OCI-LY3 (cell line): ENCODE results near the gene IL1RN.

Experiments
- H2AFZ ChIP-seq: fragments of 200-600, 300-600 bp; shearing (Covaris generic); 2 replicates; pipeline ENCODE4 v1.6.0; 2014; ENCODE audit warnings: antibody characterized with exemption, low read depth, low read length
- H3K27ac ChIP-seq: fragments of 200-600, 300-600 bp; sonication (generic); 2 replicates; pipeline ENCODE4 v1.5.1; 2014; ENCODE audit warnings: mild to moderate bottlenecking, low read length, moderate library complexity, mixed read lengths
- H3K27me3 ChIP-seq: fragments of 200-600, 300-600 bp; sonication (generic); 2 replicates; pipeline ENCODE4 v1.6.1; 2014; ENCODE audit warnings: low read depth, low read length, mixed read lengths
- H3K36me3 ChIP-seq: fragments of 200-600, 300-600 bp; sonication (generic); replicated peaks from 2 replicates; pipeline ENCODE3; 2014; ENCODE audit warnings: low read depth, low read length, mixed read lengths
- H3K4me1 ChIP-seq: fragments of 300-600, 200-600 bp; sonication (generic); 2 replicates; pipeline ENCODE4 v1.6.1; 2014; ENCODE audit warnings: low read length, mixed read lengths
- H3K4me2 ChIP-seq: fragments of 200-600, 300-600 bp; sonication (generic); 2 replicates; pipeline ENCODE4 v1.6.1; 2014; ENCODE audit warnings: low read length, mixed read lengths
- H3K4me3 ChIP-seq: fragments of 300-600, 200-600 bp; sonication (generic); 2 replicates; pipeline ENCODE4 v1.5.1; 2014; ENCODE audit warnings: antibody characterized with exemption, mild to moderate bottlenecking, low read length, moderate library complexity
- H3K79me2 ChIP-seq: fragments of 300-600, 200-600 bp; shearing (Covaris generic); 2 replicates; pipeline ENCODE4 v1.6.1; 2014; ENCODE audit warnings: mild to moderate bottlenecking, low read length, mixed read lengths
- H3K9ac ChIP-seq: fragments of 300-600, 200-600 bp; shearing (Covaris generic); 2 replicates; pipeline ENCODE4 v1.6.0; 2014; ENCODE audit warnings: mild to moderate bottlenecking, low read length, moderate library complexity
- H3K9me3 ChIP-seq: fragments of 200-600, 300-600 bp; shearing (Covaris generic); 2 replicates; pipeline ENCODE4 v1.6.1; 2014; ENCODE audit warnings: low read length, mixed read lengths; ENCODE audit not compliant: insufficient read depth
- H4K20me1 ChIP-seq: fragments of 200-600, 300-600 bp; sonication (generic); 2 replicates; pipeline ENCODE4 v1.6.1; 2016; ENCODE audit warnings: low read length, mixed read lengths; ENCODE audit not compliant: insufficient read depth
- EZH2phosphoT487 ChIP-seq: fragments of 200-600 bp; shearing (Covaris generic); IDR thresholded peaks from 2 replicates; pipeline ENCODE4 v1.6.1; 2018; ENCODE audit warnings: antibody characterized with exemption, mixed run types, low read depth
- TF ChIP-seq, protein P1 (sequence below): fragments of 200-600, 300-600 bp; sonication (generic); IDR thresholded peaks from 2 replicates; pipeline ENCODE4 v1.5.1; 2014; ENCODE audit warnings: antibody characterized with exemption, low read length, low read depth

Gene IL1RN

DNA sequence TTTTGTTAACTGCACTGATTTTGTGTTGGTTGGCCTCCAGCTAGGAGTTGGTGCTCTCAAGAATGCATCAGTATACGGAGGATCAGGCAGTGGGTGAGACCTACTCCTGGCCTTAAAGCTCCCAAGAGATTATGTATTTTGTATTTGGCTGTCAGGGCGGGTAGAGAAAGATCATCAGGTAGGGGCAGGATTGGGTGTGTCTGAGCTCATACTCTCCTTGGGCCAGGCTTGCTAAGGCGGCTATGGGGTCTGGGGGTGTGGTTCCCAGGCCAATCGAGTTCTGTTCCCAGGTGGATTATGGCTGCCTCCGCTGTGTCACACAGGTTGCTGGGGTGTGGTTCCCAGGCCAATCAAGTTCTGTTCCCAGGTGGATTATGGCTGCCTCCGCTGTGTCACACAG is 28.9 kb upstream of the IL1RN start:
- H3K4me2 ChIP-seq = no peak overlapping the region
- TF ChIP-seq EZH2phosphoT487 = no peak
- TF ChIP-seq, protein P1, sequence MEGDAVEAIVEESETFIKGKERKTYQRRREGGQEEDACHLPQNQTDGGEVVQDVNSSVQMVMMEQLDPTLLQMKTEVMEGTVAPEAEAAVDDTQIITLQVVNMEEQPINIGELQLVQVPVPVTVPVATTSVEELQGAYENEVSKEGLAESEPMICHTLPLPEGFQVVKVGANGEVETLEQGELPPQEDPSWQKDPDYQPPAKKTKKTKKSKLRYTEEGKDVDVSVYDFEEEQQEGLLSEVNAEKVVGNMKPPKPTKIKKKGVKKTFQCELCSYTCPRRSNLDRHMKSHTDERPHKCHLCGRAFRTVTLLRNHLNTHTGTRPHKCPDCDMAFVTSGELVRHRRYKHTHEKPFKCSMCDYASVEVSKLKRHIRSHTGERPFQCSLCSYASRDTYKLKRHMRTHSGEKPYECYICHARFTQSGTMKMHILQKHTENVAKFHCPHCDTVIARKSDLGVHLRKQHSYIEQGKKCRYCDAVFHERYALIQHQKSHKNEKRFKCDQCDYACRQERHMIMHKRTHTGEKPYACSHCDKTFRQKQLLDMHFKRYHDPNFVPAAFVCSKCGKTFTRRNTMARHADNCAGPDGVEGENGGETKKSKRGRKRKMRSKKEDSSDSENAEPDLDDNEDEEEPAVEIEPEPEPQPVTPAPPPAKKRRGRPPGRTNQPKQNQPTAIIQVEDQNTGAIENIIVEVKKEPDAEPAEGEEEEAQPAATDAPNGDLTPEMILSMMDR = no peak
- H4K20me1 ChIP-seq = no peaks in the 10 kb centered on the region
- no peak overlapping the region for H3K4me3 ChIP-seq
- no peak overlapping the region for H3K27ac ChIP-seq
- H3K4me1 ChIP-seq = no peaks in the 10 kb centered on the region
- no peaks in the 10 kb centered on the region for H3K36me3 ChIP-seq
- H2AFZ ChIP-seq = no peak overlapping the region
- H3K9me3 ChIP-seq = no peaks in the 10 kb centered on the region
- no peak overlapping the region for H3K9ac ChIP-seq
- H3K79me2 ChIP-seq = no peaks in the 10 kb centered on the region
- H3K27me3 ChIP-seq = no peaks in the 10 kb centered on the region

DNA sequence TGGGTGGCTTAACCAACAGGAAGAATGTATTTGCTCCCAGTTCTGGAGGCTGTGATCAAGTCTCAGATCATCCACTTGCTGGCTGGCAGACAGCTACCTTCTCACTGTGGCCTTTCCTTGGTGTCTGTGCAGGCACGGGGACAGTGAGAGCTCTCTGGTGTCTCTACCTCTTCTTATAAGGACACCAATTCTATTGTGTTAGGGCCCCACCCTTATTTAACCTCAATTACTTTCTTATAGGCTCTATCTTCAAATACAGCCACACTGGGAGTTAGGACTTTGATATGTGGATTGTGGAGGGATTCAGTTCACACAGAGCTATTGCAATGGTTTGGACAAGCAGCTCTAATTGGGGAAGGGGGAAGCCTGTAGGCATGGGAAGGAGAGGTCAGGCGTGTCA is 25.3 kb upstream of the IL1RN start:
- Histone ChIP-seq H3K27ac (no peak overlapping the region), H3K27me3 (no peaks in the 10 kb centered on the region), H3K4me1 (no peaks in the 10 kb centered on the region), H3K4me3 (no peak overlapping the region), H3K79me2 (no peaks in the 10 kb centered on the region), H3K4me2 (no peak overlapping the region), H3K9me3 (no peaks in the 10 kb centered on the region), H3K9ac (no peak overlapping the region), H3K36me3 (no peaks in the 10 kb centered on the region), H4K20me1 (no peaks in the 10 kb centered on the region), H2AFZ (no peak overlapping the region)
- no peak for TF ChIP-seq EZH2phosphoT487
- TF ChIP-seq, protein P1 = no peak

DNA sequence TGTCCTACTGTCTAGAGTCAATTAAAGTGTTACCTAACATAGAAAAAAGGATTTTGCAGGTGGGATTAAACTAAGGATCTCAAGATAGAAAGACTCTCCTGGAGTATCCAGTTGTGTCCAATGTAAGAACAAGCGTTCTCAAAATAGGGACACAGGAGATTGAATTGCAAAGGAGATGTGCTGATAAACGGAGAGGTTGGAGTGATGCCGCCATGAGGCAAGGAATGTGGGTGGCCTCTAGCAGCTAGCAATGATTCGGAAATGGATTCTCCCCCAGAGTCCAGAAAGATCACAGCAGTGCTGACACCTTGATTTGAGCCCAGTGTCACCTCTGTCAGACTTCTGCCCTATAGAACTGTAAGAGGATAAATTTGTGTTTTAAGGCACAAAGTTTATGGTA is 24.1 kb upstream of the IL1RN start:
- Histone ChIP-seq H3K36me3 (no peaks in the 10 kb centered on the region), H3K9ac (no peak overlapping the region), H3K79me2 (no peaks in the 10 kb centered on the region), H2AFZ (no peak overlapping the region), H3K27me3 (no peaks in the 10 kb centered on the region), H3K4me1 (no peaks in the 10 kb centered on the region), H3K9me3 (no peaks in the 10 kb centered on the region), H4K20me1 (no peaks in the 10 kb centered on the region), H3K4me3 (no peak overlapping the region), H3K4me2 (no peak overlapping the region), H3K27ac (no peak overlapping the region)
- TF ChIP-seq EZH2phosphoT487 = no peak
- TF ChIP-seq, protein P1 = no peak

DNA sequence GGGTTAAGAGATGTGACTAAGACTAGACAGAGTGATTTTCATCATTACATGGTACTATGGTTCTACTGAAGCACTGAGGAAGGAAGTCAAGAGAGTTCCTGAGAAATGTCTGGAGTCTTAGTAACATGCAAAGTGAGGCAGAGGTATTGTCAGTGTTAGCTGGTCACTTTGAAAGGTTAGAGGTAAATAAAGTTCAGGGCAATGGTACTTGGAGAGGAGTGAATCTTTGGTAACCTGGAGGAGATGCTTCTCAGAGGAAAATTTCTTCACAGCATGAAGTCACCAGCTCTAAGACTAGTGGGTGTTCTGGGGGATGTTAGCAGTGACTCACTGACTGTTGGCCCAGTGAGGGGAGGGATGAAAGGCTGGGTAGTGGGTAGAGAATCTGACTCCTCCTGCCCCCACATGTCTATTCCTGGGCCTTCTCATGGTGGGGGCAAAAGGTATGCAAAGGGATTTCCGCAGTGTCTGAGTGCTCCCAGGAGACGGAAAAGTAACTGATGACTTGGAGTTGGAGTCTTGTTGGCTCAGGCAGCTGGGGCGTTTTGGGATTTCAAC is 23.3 kb upstream of the IL1RN start:
- Histone ChIP-seq H2AFZ (no peak overlapping the region), H3K9ac (no peak overlapping the region), H3K27me3 (no peaks in the 10 kb centered on the region), H3K79me2 (no peaks in the 10 kb centered on the region), H3K4me1 (no peaks in the 10 kb centered on the region), H3K4me2 (no peak overlapping the region), H3K27ac (no peak overlapping the region), H3K9me3 (no peaks in the 10 kb centered on the region), H3K36me3 (no peaks in the 10 kb centered on the region), H3K4me3 (no peak overlapping the region), H4K20me1 (no peaks in the 10 kb centered on the region)
- no peak for TF ChIP-seq EZH2phosphoT487
- TF ChIP-seq, protein P1 = no peak
